Right lobe of liver (tissue), 6 donors: ENCODE data around the gene TMEM131L. TPM values are rescaled to one million over a fixed set of nuclear protein-coding genes. Genes with fewer than 3 reads are reported as not detected.
"Not testable (repeated sequence)": the region's sequence is repeated elsewhere in the genome, so short reads cannot be mapped to it uniquely, and the experiment has no call there.

ENCODE experiments used
- ATAC-seq, 4 donors: fragments of 200-7000 bp; cut with Tn5 transposase; one replicate each; pipeline ENCODE4 v1.9.1; 2020; ENCODE audit warnings: mild to moderate bottlenecking in 4 of 4, moderate library complexity in 4 of 4
- DNase-seq, 3 donors: peaks; one replicate each; pipeline ENCODE4 v3.0.0-alpha.2; 2020
- H3K27ac ChIP-seq, 3 donors: fragments of 200-600 bp; one replicate each; pipeline ENCODE4 v1.8.0; 2022
- H3K27me3 ChIP-seq, 2 donors: fragments of 200-600 bp; one replicate each; pipeline ENCODE4 v1.8.0; 2022
- H3K36me3 ChIP-seq, 4 donors: fragments of 200-600 bp; sonication (generic) in 1 of 4; one replicate each; pipeline versions ENCODE4 v1.5.1 to v1.8.0; 2017 to 2022; ENCODE audit warnings: control low read depth in 1 of 4
- H3K4me1 ChIP-seq, 4 donors: fragments of 200-600 bp; sonication (generic) in 1 of 4; one replicate each; pipeline versions ENCODE4 v1.5.1 to v1.8.0; 2017 to 2022; ENCODE audit warnings: control low read depth in 1 of 4
- H3K4me3 ChIP-seq, 3 donors: fragments of 200-600 bp; one replicate each; pipeline ENCODE4 v1.8.0; 2022
- H3K9me3 ChIP-seq, 4 donors: fragments of 200-600 bp; sonication (generic) in 1 of 4; one replicate each; pipeline versions ENCODE4 v1.5.1 to v1.8.0; 2017 to 2022; ENCODE audit warnings: control low read depth in 1 of 4
- CTCF ChIP-seq, 4 donors: fragments of 200-600 bp in 3 of 4; fragments of 450-650 bp in 1 of 4; IDR thresholded peaks; one replicate each; pipeline versions ENCODE4 v1.5.1 to v1.8.0; 2016 to 2022; ENCODE audit warnings: antibody characterized with exemption in 4 of 4, mild to moderate bottlenecking in 2 of 4
- POLR2A ChIP-seq: fragments of 450-650 bp; IDR thresholded peaks from one replicate; pipeline ENCODE4 v1.6.1; 2017; ENCODE audit warnings: antibody characterized with exemption, mild to moderate bottlenecking
- WGBS: methylation state at CpG from one replicate; pipeline ENCODE4 v1.1.6; 2018; ENCODE audit warnings: low coverage, low lambda C conversion rate; ENCODE audit not compliant: insufficient coverage; ENCODE audit errors: missing lambda C conversion rate; 5-methylcytosine and 5-hydroxymethylcytosine counted together
- intact Hi-C, 2 donors: fragments of 100-400 bp; cut with DNase I; formaldehyde crosslinking; loops; one replicate each; pipeline versions ENCODE4 v1.11.2 to v1.14.1; 2022
- total RNA-seq, 6 experiments: library from RNA; depleted of rRNA in 2 of 6; stranded (reverse); fragments of >200 nt in 2 of 6; fragmentation: NEBNext Ultra II Directional in 3 of 6; extraction: Animal tissue kit (Norgen Biotek cat#: 25700) in 3 of 6; gene quantifications; one replicate each; pipeline versions ENCODE4 v1.1.0 to v1.2.4, GENCODE V29; 2016 to 2023
- donor health status: DM: no; HTN: yes; CAD: no.
- donor health status: DM: no; HTN: no; CAD: no.
- donor health status: DM: no; HTN: no; CAD: no.
- donor health status: DM: no; HTN: yes; CAD: no.
- donor health status: DM: no; HTN: yes; CAD: no.

The TMEM131L gene
- total RNA-seq, 6 experiments from 2014 or later, result 13.2 to 19.6 (median 14.8) TPM

GRCh38 chr4:153502584-153502983 is 36.4 kb downstream of the TMEM131L start:
- H3K27me3 ChIP-seq, result no peaks in the 10 kb centered on the region
- no peaks in the 10 kb centered on the region for H3K9me3 ChIP-seq
- H3K4me1 ChIP-seq, result peaks cover 0 to 10% (median 0%) of the 10 kb centered on the region in 4 donors
- intact Hi-C loops, result no loop called here
- no peaks in the 10 kb centered on the region for H3K36me3 ChIP-seq
- 100% methylated on average over 1 of the region's 1 CpG for WGBS
- ATAC-seq (no peak), DNase-seq (no peak)
- no peak overlapping the region for H3K27ac ChIP-seq
- no peak overlapping the region for H3K4me3 ChIP-seq
- no peak for TF ChIP-seq POLR2A
- TF ChIP-seq CTCF (IDR thresholded peaks at IDR 0.05), result no peak

- peak in 1 of 4 donors; percentile 69 for ATAC-seq
- intact Hi-C loops, result no loop called here
- H3K27me3 ChIP-seq, result no peaks in the 10 kb centered on the region
- H3K27ac ChIP-seq, result no peak overlapping the region
- TF ChIP-seq POLR2A (no peak), CTCF (IDR thresholded peaks at IDR 0.05) (no peak)
- no peaks in the 10 kb centered on the region for H3K36me3 ChIP-seq
- no peak for DNase-seq
- H3K9me3 ChIP-seq, result no peaks in the 10 kb centered on the region
- H3K4me3 ChIP-seq, result no peak overlapping the region
- no peaks in the 10 kb centered on the region for H3K4me1 ChIP-seq
- WGBS, result 95% methylated on average over 8 of the region's 11 CpGs
Observed at GRCh38 chr4:153506341-153507309, 40.5 kb downstream of the TMEM131L start.

GRCh38 chr4:153507310-153508073 is 41.3 kb downstream of the TMEM131L start:
- TF ChIP-seq CTCF (IDR thresholded peaks at IDR 0.05) (no peak), POLR2A (no peak)
- Histone ChIP-seq H3K27ac (no peak overlapping the region), H3K4me1 (peaks cover 0 to 4% (median 0%) of the 10 kb centered on the region in 4 donors), H3K4me3 (no peak overlapping the region), H3K27me3 (no peaks in the 10 kb centered on the region), H3K36me3 (no peaks in the 10 kb centered on the region), H3K9me3 (no peaks in the 10 kb centered on the region)
- WGBS, result 84% methylated on average over 9 of the region's 10 CpGs
- intact Hi-C loops, result no loop called here
- no peak for ATAC-seq
- no peak for DNase-seq

GRCh38 chr4:153509212-153509611 is 43.1 kb downstream of the TMEM131L start:
- H3K27ac ChIP-seq, H3K27me3 ChIP-seq, H3K4me3 ChIP-seq, DNase-seq, H3K9me3 ChIP-seq, ATAC-seq, H3K36me3 ChIP-seq, intact Hi-C loops, H3K4me1 ChIP-seq: not testable (repeated sequence)
- WGBS, result 93% methylated on average over 2 of the region's 2 CpGs

- DNase-seq (no peak), ATAC-seq (no peak)
- H3K4me3 ChIP-seq, result no peak overlapping the region
- H3K27me3 ChIP-seq, result no peaks in the 10 kb centered on the region
- 64% methylated on average over 5 of the region's 5 CpGs for WGBS
- intact Hi-C loops, result no loop called here
- no peaks in the 10 kb centered on the region for H3K9me3 ChIP-seq
- TF ChIP-seq CTCF (IDR thresholded peaks at IDR 0.05) (no peak), POLR2A (no peak)
- peaks cover 0 to 4% (median 0%) of the 10 kb centered on the region in 4 donors for H3K4me1 ChIP-seq
- no peaks in the 10 kb centered on the region for H3K36me3 ChIP-seq
- H3K27ac ChIP-seq, result no peak overlapping the region
Observed at GRCh38 chr4:153509724-153510123, 43.6 kb downstream of the TMEM131L start.
